ENCODE measurements around the gene MYO19. TPM values are rescaled to one million over a fixed set of nuclear protein-coding genes. Genes with fewer than 3 reads are reported as not detected.

Gene MYO19
- total and polyA plus RNA-seq, 2 of the 8 experiments (the other 6 are each of a cell fraction or from before 2014, with no cell fraction given) = 126 to 163 TPM

- H3K23me2 ChIP-seq (ENCODE audit: low read depth, low read length) = peaks cover 12% of the 10 kb centered on the region
- H3K18ac ChIP-seq (ENCODE audit: extremely low read depth, low read length) = no peak overlapping the region
- H3K9me3 ChIP-seq (ENCODE audit: insufficient read depth in 2 of 2, low read depth in 1 of 2, low read length in 1 of 2) = no peaks in the 10 kb centered on the region
- H3K27ac ChIP-seq (ENCODE audit: low read depth, low read length) = no peak overlapping the region
- peak overlapping the region in 1 of 2 experiments; percentile 30; a peak in 2 of 4 replicates for H3K4me2 ChIP-seq (ENCODE audit: insufficient read depth in 1 of 2, low read depth in 2 of 2, low read length in 2 of 2)
- no peak overlapping the region for H3K56ac ChIP-seq (replicated peaks; ENCODE audit: insufficient read length, low read depth, low read length)
- peaks cover 0 to 3% of the 10 kb centered on the region in 2 experiments for H4K20me1 ChIP-seq (replicated peaks in 1 of 2; ENCODE audit: control insufficient read depth in 1 of 2, insufficient read depth in 2 of 2, low read length in 2 of 2)
- ChIA-PET CTCF (ENCODE audit: partially characterized antibody) (interaction anchor here (1.0 kb wide), 2 partner anchors 14 to 54 kb away, joined by 3 read pairs; partner anchors contain the start of gene MYO19), POLR2A (ENCODE audit: partially characterized antibody) (interaction anchor here (1.5 kb wide), 1 partner anchor 11 kb away, joined by 3 read pairs; no protein-coding TSS in a partner anchor)
- peaks cover 6 to 74% of the 10 kb centered on the region in 2 experiments; a peak in 3 of 4 replicates for H3K79me2 ChIP-seq (ENCODE audit: control insufficient read depth in 1 of 2, insufficient read depth in 2 of 2, low read length in 2 of 2)
- H3K4ac ChIP-seq (replicated peaks; ENCODE audit: insufficient read length, low read depth, low read length) = no peak overlapping the region
- peaks cover 0 to 5% (median 1%) of the 10 kb centered on the region in 4 experiments; a peak in 2 of 7 replicates for H3K4me1 ChIP-seq (replicated peaks in 1 of 4; ENCODE audit: control insufficient read depth in 3 of 4, insufficient read depth in 4 of 4, low read length in 3 of 4)
- H3K27me3 ChIP-seq (replicated peaks in 1 of 4; ENCODE audit: control insufficient read depth in 3 of 4, extremely low read depth in 1 of 4, insufficient read depth in 3 of 4, low read length in 3 of 4) = no peaks in the 10 kb centered on the region
- peaks cover 6% of the 10 kb centered on the region for H3K79me1 ChIP-seq (ENCODE audit: low read depth, low read length)
- H3K4me3 ChIP-seq (ENCODE audit: extremely low read depth in 1 of 4, insufficient read depth in 2 of 4, low read depth in 3 of 4, low read length in 4 of 4) = peak overlapping the region in 1 of 4 experiments; percentile 90; a peak in 2 of 8 replicates
- no peak overlapping the region for H3K9ac ChIP-seq (replicated peaks in 1 of 4; ENCODE audit: extremely low read depth in 1 of 4, low read depth in 3 of 4, low read length in 3 of 4)
- FAIRE-seq (no peak), DNase-seq (ENCODE audit: low read depth in 1 of 2, low spot score in 2 of 2) (peak in 1 of 2 experiments; percentile 3)
- no peaks in the 10 kb centered on the region for H3K36me3 ChIP-seq (ENCODE audit: control insufficient read depth in 2 of 4, insufficient read depth in 4 of 4, low read length in 3 of 4)
- H3K14ac ChIP-seq (ENCODE audit: insufficient read length) = no peak overlapping the region
- no peak for TF ChIP-seq ASH2L (IDR thresholded peaks at IDR 0.05; ENCODE audit: low read length)
- no peak for TF ChIP-seq CBX8 (IDR thresholded peaks at IDR 0.05; ENCODE audit: borderline replicate concordance, low read depth, low read length)
- no peak for TF ChIP-seq NRF1 (IDR thresholded peaks at IDR 0.05; ENCODE audit: low read depth, low read length)
- no peak for TF ChIP-seq BRCA1 (IDR thresholded peaks at IDR 0.05; ENCODE audit: low read depth, low read length)
- no peak for TF ChIP-seq SP1 (IDR thresholded peaks at IDR 0.05; ENCODE audit: low read depth, low read length)
- TF ChIP-seq TAF1 (IDR thresholded peaks at IDR 0.05; ENCODE audit: low read depth, low read length) = no peak
- no peak for TF ChIP-seq JUN (IDR thresholded peaks at IDR 0.05; ENCODE audit: low read depth, low read length)
- TF ChIP-seq KDM5A (IDR thresholded peaks at IDR 0.05; ENCODE audit: low read length) = no peak
- TF ChIP-seq USF2 (IDR thresholded peaks at IDR 0.05; ENCODE audit: low read length) = no peak
- TF ChIP-seq POLR2AphosphoS5 (IDR thresholded peaks at IDR 0.05; ENCODE audit: low read depth, low read length) = no peak
- TF ChIP-seq RFX5 (IDR thresholded peaks at IDR 0.05; ENCODE audit: borderline replicate concordance, low read depth, low read length) = no peak
- no peak overlapping the region for H4K91ac ChIP-seq (replicated peaks; ENCODE audit: insufficient read length, low read length)
- no peak overlapping the region for H2BK20ac ChIP-seq (ENCODE audit: low read length)
- no peak overlapping the region for H2AK5ac ChIP-seq (ENCODE audit: low read depth, low read length)
- H2BK12ac ChIP-seq (ENCODE audit: low read depth, low read length) = no peak overlapping the region
- H4K5ac ChIP-seq (ENCODE audit: insufficient read length, low read depth, low read length) = no peak overlapping the region
- H2BK120ac ChIP-seq (replicated peaks; ENCODE audit: low read depth, low read length) = no peak overlapping the region
- no peak overlapping the region for H2BK5ac ChIP-seq (ENCODE audit: low read depth, low read length)
- no peak overlapping the region for H3K23ac ChIP-seq (ENCODE audit: insufficient read length)
- no peak overlapping the region for H4K8ac ChIP-seq (ENCODE audit: extremely low read depth, insufficient read depth, low read length)
- no peak overlapping the region for H2BK15ac ChIP-seq (ENCODE audit: low read length)
- H2AFZ ChIP-seq (ENCODE audit: low read length) = no peak overlapping the region
These were observed 13.1 kb upstream of the MYO19 start for GRCh38 chr17:36547776-36548175.

All from H1 (cell line).